ENCODE data around the gene NCOR1.
"Not testable (repeated sequence)": the region's sequence is repeated elsewhere in the genome, so short reads cannot be mapped to it uniquely, and the experiment has no call there.

Gene NCOR1

GRCh38 chr17:16215002-16215272 lies 397 bp downstream of the NCOR1 start:
- no peak for DNase-seq (ENCODE audit: low spot score)

- DNase-seq (ENCODE audit: low spot score): peak; percentile 38
Observed at GRCh38 chr17:16214190-16215001, 938 bp downstream of the NCOR1 start.

DNA sequence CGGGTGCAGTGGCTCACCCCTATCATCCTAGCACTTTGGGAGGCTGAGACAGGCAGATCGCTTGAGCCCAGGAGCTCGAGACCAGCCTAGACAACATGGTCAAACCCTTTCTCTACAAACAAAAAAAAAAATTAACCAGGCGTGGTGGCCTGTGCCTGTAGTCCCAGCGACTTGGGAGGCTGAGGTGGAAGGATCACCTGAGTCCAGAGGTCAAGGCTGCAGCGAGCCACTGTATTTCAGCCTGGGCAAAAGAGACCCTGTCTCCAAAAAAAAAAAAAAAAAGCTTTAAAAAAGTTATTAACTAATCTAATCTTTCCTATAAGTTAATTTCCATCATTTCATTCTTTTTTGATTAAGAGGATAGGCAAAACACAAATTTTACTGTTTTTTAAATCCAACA lies 2.5 kb downstream of the NCOR1 start:
- DNase-seq (ENCODE audit: low spot score): no peak

- DNase-seq (ENCODE audit: low spot score): no peak
Observed at GRCh38 chr17:16211590-16211989, 3.7 kb downstream of the NCOR1 start.

DNA sequence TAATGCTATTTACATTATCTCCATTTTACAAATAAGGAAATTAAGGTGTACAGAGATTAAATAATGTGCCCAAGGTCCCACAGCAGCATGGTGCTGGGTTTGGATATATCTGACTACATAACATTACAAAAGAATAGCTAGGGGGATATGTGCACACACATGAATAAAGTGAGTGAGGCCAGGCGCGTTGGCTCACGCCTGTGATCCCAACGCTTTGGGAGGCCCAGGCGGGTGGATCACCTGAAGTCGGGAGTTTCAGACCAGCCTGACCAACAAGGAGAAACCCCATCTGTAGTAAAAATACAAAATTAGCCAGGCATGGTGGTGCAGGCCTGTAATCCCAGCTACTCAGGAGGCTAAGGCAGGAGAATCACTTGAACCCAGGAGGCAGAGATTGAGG lies 10.6 kb downstream of the NCOR1 start:
- not testable (repeated sequence) for DNase-seq (ENCODE audit: low spot score)

DNA sequence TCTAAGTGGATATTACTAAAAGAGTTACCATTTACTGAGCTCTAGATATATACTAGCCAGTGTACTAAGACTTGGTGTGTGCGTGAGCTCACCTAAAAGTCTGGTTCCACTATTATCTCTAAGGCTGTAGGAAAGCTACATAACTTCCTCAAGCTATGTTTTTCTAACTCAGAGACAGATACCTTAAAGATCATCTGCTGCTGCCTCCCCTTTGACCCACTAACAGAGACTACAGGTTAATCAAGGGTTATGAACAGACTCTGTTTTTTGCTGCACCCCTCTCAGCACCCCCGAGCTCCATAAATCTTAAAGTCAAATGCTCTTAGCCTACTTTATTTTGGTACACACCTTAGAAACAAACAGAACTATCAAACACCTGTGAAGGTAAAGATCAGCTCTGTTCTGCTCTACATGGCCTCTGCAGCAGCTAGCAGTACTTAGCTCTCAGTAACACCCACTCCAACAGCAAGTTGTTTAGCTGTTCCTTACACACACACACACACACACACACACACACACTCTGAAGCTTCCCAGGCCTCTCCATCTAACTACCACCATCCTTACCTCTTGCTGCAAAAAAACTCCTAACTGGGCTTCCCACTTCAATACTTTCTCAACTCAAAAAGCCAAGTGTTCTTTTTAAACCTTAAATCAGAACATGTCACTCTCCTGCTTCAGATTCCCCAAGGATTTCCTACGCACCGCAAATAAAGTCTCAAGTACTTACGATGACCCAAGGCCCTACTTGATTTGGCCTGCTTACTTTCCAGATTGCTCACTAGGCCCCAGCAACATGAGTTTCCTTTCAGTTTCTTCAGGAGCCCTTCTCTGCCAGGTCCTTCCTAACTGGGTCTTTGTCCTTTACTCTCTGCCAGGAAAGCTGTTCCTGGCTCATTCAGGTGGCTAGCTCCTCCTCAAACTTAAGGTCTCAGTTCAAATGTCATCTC lies 12.5 kb downstream of the NCOR1 start:
- not testable (repeated sequence) for DNase-seq (ENCODE audit: low spot score)

- not testable (repeated sequence) for DNase-seq (ENCODE audit: low spot score)
Observed at GRCh38 chr17:16201693-16202131, 13.6 kb downstream of the NCOR1 start.

DNA sequence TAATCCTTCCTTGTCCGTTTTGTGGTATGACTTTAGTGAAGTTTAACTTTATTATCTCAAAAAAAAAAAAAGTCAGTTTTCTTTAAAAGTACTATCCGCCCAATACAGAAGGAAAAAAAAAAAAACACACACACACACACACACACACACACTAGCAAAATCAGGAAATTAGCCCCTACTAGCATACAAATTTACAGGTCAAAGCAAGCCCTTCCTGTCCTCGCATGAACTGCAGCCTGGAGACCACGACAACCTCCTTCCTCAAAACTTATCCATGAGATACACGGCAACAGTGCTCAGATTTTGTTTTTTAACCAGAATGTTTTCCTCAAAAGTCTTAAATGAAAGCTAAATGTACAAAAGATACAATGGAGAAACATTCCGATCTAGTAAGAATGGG lies 16.2 kb downstream of the NCOR1 start:
- no peak for DNase-seq (ENCODE audit: low spot score)

GRCh38 chr17:16197276-16197675 lies 18.1 kb downstream of the NCOR1 start:
- no peak for DNase-seq (ENCODE audit: low spot score)

GRCh38 chr17:16194307-16194835 lies 21.0 kb downstream of the NCOR1 start:
- not testable (repeated sequence) for DNase-seq (ENCODE audit: low spot score)

DNA sequence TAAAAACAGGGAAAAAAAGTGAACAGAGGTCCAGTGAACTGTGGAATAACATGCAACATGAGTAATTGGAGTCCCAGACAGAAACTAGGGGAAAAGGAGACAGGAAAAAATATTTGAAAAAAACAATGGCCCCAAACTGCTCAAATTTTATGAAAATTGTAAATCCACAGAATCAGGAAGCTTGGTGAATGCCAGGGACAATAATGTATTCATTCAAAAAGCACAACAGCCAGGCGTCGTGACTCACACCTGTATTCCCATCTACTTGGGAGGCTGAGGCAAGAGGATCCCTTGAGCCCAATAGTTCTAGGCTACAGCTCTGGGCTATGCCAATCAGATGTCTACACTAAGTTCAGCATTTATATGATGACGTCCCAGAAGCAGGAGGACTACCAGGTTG lies 23.7 kb downstream of the NCOR1 start:
- DNase-seq (ENCODE audit: low spot score): no peak

GRCh38 chr17:16190703-16191360 lies 24.5 kb downstream of the NCOR1 start:
- no peak for DNase-seq (ENCODE audit: low spot score)

GRCh38 chr17:16189791-16190348 lies 25.5 kb downstream of the NCOR1 start:
- DNase-seq (ENCODE audit: low spot score): no peak

GRCh38 chr17:16187642-16188041 lies 27.7 kb downstream of the NCOR1 start:
- DNase-seq (ENCODE audit: low spot score): no peak

DNA sequence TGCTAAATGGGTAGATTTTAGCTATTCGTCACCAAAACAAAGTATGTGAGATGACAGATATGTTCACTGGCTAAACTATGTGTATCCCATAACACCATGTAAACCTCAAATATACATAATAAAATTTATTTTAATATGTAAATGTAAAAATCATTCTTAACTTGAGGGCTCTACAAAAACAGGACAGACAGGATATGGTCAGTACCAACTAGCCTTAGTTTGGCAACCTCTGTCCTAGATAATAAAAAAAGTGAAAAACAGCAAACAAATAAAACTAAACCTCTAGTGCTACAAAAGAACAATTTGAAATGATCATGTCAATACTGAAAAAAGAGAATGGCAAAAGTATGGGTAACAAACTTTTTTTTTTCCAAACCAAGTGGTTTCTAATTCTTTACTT lies 33.8 kb downstream of the NCOR1 start:
- no peak for DNase-seq (ENCODE audit: low spot score)

GRCh38 chr17:16178836-16179235 lies 36.5 kb downstream of the NCOR1 start:
- no peak for DNase-seq (ENCODE audit: low spot score)

GRCh38 chr17:16171613-16172012 lies 43.7 kb downstream of the NCOR1 start:
- DNase-seq (ENCODE audit: low spot score): no peak

DNA sequence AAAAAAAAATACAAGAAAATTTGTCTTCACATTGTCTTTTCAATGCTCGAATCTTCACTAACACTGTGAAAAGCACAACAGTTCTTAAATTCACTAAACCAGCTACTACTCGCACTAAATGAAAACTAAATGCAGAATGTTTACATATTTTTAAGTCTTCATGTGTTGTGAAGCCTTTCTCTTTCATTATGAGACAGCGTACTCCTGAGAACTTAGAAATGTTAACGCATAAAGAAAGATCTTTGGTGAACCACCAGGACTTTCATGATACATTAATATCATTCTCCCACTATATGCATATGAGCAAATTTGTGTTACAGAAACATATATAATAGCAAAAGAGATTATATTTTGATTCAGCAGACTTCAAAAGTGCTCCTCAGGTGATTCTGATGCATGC lies 48.6 kb downstream of the NCOR1 start:
- not testable (repeated sequence) for DNase-seq (ENCODE audit: low spot score)

- no peak for DNase-seq (ENCODE audit: low spot score)
Observed at GRCh38 chr17:16158714-16159113, 56.6 kb downstream of the NCOR1 start.

DNA sequence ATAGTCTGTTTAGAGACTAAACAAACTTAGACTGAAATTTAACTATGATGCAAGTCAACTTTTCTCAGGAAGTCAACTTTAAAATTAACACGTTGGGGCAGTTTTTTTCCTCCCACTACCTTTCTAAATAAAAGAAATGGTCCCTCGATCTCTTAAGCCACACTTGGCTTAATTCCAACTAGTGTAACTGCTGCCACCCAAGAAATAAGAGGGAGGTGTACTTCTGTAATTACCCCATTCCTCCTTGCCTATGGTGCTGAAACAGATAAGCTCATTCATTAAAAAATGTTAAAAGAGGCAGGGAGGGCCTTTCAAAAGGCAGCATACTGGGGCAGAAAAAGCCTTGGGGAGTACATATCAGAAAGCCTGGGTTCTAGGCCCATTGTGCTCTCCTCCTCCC lies 59.8 kb downstream of the NCOR1 start:
- DNase-seq (ENCODE audit: low spot score): no peak

GRCh38 chr17:16152326-16152725 lies 63.0 kb downstream of the NCOR1 start:
- not testable (repeated sequence) for DNase-seq (ENCODE audit: low spot score)

- no peak for DNase-seq (ENCODE audit: low spot score)
Observed at GRCh38 chr17:16150251-16150856, 65.0 kb downstream of the NCOR1 start.
